ENCODE results near the gene CPNE8. TPM values are rescaled to one million over a fixed set of nuclear protein-coding genes. Genes with fewer than 3 reads are reported as not detected.

CPNE8 gene
- total and polyA plus RNA-seq, 2 of the 4 experiments (the other 2 are of a cell fraction) = not detected

GRCh38 chr12:38813923-38814322 lies 91.5 kb downstream of the CPNE8 start:
- H3K36me3 ChIP-seq (ENCODE audit: control insufficient read depth, insufficient read depth, low read length) = no peaks in the 10 kb centered on the region
- no peak overlapping the region for H3K4me3 ChIP-seq (ENCODE audit: insufficient read depth, low read depth, low read length)
- no peak overlapping the region for H4K91ac ChIP-seq (ENCODE audit: insufficient read depth, low read depth, low read length)
- H2BK15ac ChIP-seq (ENCODE audit: low read depth, low read length) = no peak overlapping the region
- H4K8ac ChIP-seq (ENCODE audit: low read depth in 2 of 2, low read length in 2 of 2) = no peak overlapping the region
- in situ Hi-C loops (cut with MboI; ENCODE audit: low sequenced_read_pairs) = no loop called here
- no peak overlapping the region for H2AFZ ChIP-seq (replicated peaks; ENCODE audit: low read length, poor library complexity)
- no TSS peak for BruUV-seq (replicated peaks)
- no peak overlapping the region for H3K4ac ChIP-seq (ENCODE audit: low read depth, low read length)
- no peak overlapping the region for H2BK5ac ChIP-seq (ENCODE audit: low read depth, low read length, poor library complexity, severe bottlenecking)
- no peak overlapping the region for H3K4me2 ChIP-seq (ENCODE audit: low read depth, low read length)
- H2AK9ac ChIP-seq (replicated peaks; ENCODE audit: low read depth, low read length, poor library complexity) = no peak overlapping the region
- no peak for ATAC-seq (ENCODE audit: low read depth)
- no peaks in the 10 kb centered on the region for H3K79me1 ChIP-seq (ENCODE audit: low read depth in 1 of 2, low read length in 2 of 2)
- no peak overlapping the region for H4K5ac ChIP-seq (ENCODE audit: low read depth, low read length)
- dilution Hi-C loops (cut with HindIII; ENCODE audit: low sequenced_read_pairs, unreplicated experiment) = no loop called here
- no peak overlapping the region for H3K9ac ChIP-seq (ENCODE audit: low read depth, low read length)
- intact Hi-C loops (cut with micrococcal nuclease) = no loop called here
- H2BK120ac ChIP-seq (ENCODE audit: low read depth, low read length) = no peak overlapping the region
- CTCF ChIA-PET = no interaction called here
- 17% methylated on average over 1 of the region's 3 CpGs; no CpG with 5 or more reads in 1 of the 2 experiments for WGBS, 2 experiments (ENCODE audit: extremely low coverage in 2 of 2, insufficient read length in 1 of 2)
- POLR2A ChIA-PET (ENCODE audit: unreplicated experiment) = no interaction called here
- H3K56ac ChIP-seq (ENCODE audit: extremely low read depth, insufficient read depth, low read length) = no peak overlapping the region
- peaks cover 8% of the 10 kb centered on the region for H3K9me3 ChIP-seq (ENCODE audit: control insufficient read depth, insufficient read depth, low read length)
- no peak overlapping the region for H3K14ac ChIP-seq (replicated peaks; ENCODE audit: low read depth, low read length)
- H4K20me1 ChIP-seq (ENCODE audit: insufficient read depth, low read length) = no peaks in the 10 kb centered on the region
- H3K9me1 ChIP-seq (ENCODE audit: insufficient read depth, low read length) = no peaks in the 10 kb centered on the region
- TF ChIP-seq CEBPB (IDR thresholded peaks at IDR 0.05; ENCODE audit: low read depth, low read length) (no peak), MAZ (IDR thresholded peaks at IDR 0.05; ENCODE audit: borderline replicate concordance, low read depth, low read length) (no peak), NFE2L2 (IDR thresholded peaks at IDR 0.05; ENCODE audit: low read depth, low read length) (no peak)
- no peak for DNase-seq
- no peaks in the 10 kb centered on the region for H3K4me1 ChIP-seq (ENCODE audit: control insufficient read depth, insufficient read depth, low read length)
- no peak overlapping the region for H3K27ac ChIP-seq (ENCODE audit: insufficient read depth, low read length)
- H2BK20ac ChIP-seq (ENCODE audit: low read depth, low read length) = no peak overlapping the region
- no peak overlapping the region for H3K18ac ChIP-seq (ENCODE audit: low read depth, low read length)
- H3K27me3 ChIP-seq (ENCODE audit: control insufficient read depth, insufficient read depth, low read length) = no peaks in the 10 kb centered on the region
- H2AK5ac ChIP-seq (ENCODE audit: low read depth, low read length) = no peak overlapping the region
- H3K23ac ChIP-seq (ENCODE audit: low read depth, low read length) = no peak overlapping the region
